GM12875 (cell line): ENCODE data around the gene IKZF2.

Experiments used
- H3K4me3 ChIP-seq: one replicate; pipeline ENCODE4 v1.5.1; 2011; ENCODE audit warnings: low read depth, low read length, control low read depth
- TF ChIP-seq, protein P1 (sequence below): IDR thresholded peaks from 2 replicates; pipeline ENCODE4 v1.5.1; 2011; ENCODE audit warnings: low read depth, mild to moderate bottlenecking, control low read depth, inconsistent platforms, low read length, moderate library complexity, borderline replicate concordance; ENCODE audit not compliant: insufficient read depth

Gene IKZF2

GRCh38 chr2:213004197-213004821 lies 147.1 kb downstream of the IKZF2 start:
- no peak overlapping the region for H3K4me3 ChIP-seq
- TF ChIP-seq, protein P1, sequence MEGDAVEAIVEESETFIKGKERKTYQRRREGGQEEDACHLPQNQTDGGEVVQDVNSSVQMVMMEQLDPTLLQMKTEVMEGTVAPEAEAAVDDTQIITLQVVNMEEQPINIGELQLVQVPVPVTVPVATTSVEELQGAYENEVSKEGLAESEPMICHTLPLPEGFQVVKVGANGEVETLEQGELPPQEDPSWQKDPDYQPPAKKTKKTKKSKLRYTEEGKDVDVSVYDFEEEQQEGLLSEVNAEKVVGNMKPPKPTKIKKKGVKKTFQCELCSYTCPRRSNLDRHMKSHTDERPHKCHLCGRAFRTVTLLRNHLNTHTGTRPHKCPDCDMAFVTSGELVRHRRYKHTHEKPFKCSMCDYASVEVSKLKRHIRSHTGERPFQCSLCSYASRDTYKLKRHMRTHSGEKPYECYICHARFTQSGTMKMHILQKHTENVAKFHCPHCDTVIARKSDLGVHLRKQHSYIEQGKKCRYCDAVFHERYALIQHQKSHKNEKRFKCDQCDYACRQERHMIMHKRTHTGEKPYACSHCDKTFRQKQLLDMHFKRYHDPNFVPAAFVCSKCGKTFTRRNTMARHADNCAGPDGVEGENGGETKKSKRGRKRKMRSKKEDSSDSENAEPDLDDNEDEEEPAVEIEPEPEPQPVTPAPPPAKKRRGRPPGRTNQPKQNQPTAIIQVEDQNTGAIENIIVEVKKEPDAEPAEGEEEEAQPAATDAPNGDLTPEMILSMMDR, result no peak

- TF ChIP-seq, protein P1, result no peak
- no peak overlapping the region for H3K4me3 ChIP-seq
These were observed 149.0 kb downstream of the IKZF2 start for GRCh38 chr2:213002383-213002782.

DNA sequence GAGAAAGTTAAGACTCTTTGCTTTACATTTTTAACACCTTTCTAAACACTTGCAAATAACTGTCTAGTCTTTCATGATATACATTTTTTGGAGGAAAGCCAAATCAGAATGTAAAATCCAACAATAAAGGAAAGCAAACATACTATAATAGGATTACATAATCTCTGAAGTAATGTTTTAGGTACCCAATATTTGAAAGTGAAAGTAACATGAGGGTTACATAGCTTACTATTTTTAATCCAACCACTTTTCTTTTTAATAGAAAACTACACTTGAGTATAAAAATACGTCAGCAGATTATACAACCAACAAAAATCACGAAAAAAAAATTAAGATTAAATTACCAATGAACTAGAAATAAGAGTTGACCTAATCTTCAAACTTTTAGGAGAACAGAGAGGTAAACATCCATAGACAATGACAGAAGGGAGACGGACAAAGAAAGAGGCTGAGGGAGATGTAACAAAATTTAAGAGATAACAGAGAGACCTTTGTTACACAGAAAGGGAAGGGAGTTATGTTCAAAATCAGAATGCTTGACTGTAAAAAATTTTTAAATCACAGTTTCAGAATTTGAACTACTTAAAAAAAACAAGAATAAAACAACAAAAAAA lies 150.0 kb downstream of the IKZF2 start:
- TF ChIP-seq, protein P1, result no peak

DNA sequence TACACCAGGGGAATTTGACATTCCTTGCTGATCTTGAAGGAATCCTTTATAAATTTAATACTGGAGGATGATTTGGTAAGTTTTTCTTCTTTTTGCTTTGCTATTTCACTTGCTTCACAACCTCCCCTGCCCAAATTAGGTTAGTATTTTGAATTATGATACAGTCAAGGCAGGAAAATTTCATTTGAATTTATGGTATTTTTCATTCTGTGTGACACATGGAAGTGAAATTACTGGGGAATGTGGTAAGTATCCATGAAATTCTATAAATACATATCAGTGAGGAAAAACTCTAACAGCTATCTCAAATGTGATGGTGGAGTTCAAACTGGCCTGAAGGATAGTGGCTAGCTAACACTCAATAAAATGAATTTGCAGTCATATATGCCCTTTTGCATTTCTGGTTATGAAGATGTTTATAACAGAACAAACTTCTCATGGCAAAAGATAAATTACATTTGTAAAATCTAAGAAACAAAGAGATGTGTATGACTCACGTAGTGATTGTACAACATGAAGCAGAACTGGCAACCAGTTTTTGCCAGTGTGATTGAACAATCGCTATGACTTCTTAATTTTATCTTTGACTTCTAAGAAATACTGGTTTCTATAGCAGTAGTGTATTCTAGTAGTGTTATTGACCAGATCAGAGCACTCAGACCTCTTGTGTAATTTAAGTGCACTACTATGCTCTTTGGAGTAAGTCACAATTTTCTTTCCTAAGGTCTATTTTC lies 152.6 kb downstream of the IKZF2 start:
- H3K4me3 ChIP-seq, result no peak overlapping the region
- TF ChIP-seq, protein P1, result no peak

More for the DNA sequence above, 150.0 kb downstream of the IKZF2 start:
- no peak overlapping the region for H3K4me3 ChIP-seq

DNA sequence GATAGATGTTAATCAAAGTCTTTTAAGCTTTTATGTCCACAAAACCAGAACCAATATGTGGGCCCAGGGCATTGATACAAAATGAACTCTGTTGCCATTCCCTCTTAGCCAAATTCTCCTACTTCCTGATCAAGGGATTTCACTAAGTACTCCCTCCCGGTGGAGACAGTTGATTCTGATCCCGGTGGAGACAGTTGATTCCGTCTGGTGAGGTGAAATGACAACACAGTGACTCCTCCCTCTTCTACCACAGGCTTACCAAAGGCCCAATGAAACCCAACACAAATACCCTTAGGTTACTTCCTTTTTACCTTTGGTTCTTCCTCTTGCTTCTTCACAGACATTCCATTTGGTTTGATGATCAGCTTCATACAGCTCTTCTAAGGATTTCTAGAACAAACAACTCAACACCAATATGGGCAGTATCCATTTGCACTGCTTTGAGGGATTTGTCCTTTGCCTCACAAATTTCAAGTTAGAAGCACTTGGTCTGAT lies 153.8 kb downstream of the IKZF2 start:
- TF ChIP-seq, protein P1, result no peak

DNA sequence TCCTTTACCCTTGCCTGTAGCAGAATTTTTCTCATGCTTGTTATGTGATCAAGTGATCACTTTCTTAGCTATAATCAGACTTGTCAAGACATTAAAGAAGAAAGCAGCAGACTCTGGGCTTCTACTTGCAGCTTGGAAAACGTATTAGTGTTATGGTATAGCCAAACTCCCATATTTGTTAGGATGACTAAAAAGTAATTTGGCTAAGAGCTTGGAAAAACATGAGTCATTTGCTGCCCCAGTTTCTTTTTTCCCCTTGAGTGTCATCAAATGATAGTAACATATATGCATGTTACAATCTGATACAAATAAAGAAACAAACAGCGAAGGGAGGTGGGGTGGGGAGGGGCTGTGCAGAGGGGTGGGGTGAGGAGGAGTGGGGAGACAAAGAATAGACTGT lies 155.5 kb downstream of the IKZF2 start:
- H3K4me3 ChIP-seq, result no peak overlapping the region
- TF ChIP-seq, protein P1, result no peak

More for the DNA sequence above, 153.8 kb downstream of the IKZF2 start:
- no peak overlapping the region for H3K4me3 ChIP-seq
